ENCODE data around the gene PLEKHG7.
"Not testable (repeated sequence)": the region's sequence is repeated elsewhere in the genome, so short reads cannot be mapped to it uniquely, and the experiment has no call there.

The PLEKHG7 gene, protein sequence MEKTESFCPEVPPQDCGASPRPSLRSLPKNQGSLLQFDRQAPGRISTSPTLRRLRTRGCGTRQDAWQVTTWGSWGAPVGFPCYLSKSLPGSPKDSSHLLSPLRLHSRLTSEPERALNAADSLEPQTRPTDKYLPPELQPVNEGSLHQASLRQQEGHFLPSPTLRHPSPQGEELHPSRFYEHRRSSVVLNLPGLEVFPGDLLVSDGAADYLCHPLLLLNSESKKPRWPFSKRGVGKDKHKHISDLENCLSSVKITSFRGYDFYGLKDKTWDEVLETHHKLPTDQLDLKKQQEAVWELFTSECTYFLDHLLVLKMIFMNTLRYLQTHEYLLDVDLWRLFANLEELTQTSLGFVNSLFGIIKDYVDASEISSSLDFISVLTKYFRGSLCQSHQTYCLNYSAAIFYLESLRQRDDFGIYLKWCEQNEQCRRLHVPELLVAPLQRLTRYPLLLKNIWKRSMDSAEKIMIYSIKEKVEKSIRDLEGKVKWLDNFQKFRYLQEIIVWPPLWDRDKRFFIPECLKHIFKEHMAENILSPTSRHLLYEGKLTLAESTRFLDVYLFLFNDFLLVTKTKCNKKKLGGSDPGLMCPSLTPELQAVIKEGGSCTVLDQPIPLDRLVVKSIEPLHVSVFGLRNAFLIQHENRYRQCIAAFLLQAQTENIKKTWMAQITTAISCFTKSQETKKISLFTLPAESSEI

DNA sequence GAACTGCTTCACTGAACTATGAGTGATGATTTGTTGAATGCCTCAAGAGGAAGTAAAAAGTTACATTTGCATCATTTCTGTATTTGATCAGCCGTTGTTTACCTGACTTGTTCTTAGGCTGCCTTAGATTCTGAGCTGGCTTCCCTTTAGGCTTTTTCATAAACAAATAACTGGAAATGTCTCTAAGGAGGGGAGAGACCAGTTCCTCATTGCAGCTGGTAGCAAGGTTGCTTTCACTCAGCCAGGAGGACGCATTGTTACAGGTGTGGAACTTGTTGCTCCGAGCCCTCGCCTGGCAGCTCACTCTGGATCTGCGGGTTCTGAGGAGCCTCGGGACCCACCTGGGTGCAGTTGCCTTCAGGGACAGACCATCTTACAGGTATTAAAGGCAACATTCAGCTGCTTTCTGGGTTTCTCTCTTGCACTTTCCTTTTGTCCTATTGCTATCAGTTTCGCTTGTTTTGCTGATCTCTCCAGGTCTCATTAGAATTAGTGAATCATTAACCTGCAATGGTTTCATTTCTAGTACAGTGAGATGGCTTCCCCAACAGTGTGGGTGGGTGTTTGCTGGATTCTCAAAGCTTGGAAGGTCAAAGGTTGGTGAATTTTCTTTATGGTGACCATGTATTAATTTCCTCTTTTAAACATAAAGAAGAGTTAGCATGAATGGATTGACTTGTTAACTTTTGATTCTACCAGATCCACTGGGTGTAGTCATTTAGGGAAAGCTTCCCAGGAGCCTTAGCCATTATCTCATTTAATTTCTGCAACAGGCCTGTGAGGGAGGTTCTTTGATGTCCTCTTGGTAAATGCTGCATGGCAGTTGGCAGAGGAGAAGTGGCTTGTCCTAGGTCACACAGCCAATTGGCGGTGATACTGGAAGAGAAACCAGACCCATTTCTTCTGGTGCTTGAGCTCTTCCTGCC, at the start of gene PLEKHG7:
PLEKHG7 (plus strand) TSS at position 236 of the 926 bp plus-strand sequence. CDS start 3,643 bp downstream, outside the sequence.
- no peak for DNase-seq (ENCODE audit: low read depth in 2 of 2)

- not testable (repeated sequence) for DNase-seq (ENCODE audit: low read depth in 2 of 2)
Observed at GRCh38 chr12:92654256-92654655, 48.5 kb upstream of the PLEKHG7 start.

DNA sequence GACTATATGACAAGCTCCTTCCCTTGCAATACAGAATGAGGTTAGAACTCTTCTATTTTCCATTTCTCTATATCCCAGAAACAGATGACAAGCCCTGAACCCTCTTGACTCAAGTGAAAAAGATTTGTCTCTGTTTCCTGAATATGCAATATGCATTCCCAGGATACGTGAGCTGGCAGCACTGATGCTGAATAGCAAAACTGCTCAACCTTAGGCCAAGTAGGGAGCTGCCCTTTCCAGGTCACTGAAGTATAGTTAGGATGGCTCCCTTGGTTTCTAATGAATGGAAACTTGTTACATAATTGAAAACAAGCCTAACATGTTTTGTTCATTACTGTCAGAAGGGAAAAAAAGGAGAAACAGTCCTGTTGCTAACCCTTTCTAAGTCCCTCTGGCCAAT, 47.9 kb upstream of the PLEKHG7 start:
- no peak for DNase-seq (ENCODE audit: low read depth in 2 of 2)

GRCh38 chr12:92656911-92657310, 45.9 kb upstream of the PLEKHG7 start:
- no peak for DNase-seq (ENCODE audit: low read depth in 2 of 2)

GRCh38 chr12:92657770-92658169, 45.0 kb upstream of the PLEKHG7 start:
- no peak for DNase-seq (ENCODE audit: low read depth in 2 of 2)

DNA sequence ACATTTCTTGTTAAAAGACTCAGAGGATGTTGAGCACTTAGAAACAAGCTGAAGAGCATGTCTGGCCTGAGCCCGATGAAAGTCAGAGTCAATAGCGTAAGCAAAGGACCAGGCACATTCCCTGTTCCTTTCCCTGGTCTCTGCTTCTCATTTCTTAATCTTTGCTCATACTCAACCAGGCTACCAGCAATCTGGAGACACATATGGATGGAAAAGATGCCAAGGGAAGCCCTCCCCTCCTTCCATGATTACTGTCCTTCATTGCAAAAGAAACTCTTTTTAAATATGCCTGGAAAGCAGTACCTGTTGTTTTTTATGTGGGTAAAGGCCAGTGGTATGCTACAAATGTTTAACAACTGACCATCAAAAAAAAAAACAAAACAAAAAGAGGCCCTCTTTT, 44.2 kb upstream of the PLEKHG7 start:
- DNase-seq (ENCODE audit: low read depth in 2 of 2), result no peak

GRCh38 chr12:92661269-92661668, 41.5 kb upstream of the PLEKHG7 start:
- no peak for DNase-seq (ENCODE audit: low read depth in 2 of 2)

DNA sequence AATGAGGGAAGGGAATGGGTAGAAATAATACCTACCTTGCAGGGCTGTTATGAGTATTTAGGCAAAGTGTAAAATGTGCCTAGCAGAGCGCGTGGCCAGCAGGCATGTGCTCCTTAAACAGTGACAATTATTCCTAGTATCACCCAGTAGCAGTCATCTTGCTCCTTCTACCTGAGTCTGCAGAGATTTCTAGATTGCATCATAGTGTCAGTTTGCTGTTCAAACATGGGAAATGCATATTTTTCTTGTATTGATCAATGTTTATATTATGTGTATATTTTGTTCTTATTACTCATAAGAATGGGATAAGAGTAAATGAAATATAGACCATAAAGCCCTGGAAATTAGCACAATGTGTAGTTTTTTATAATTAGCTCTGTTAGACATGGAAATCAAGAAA, 37.3 kb upstream of the PLEKHG7 start:
- DNase-seq (ENCODE audit: low read depth in 2 of 2), result no peak

GRCh38 chr12:92668739-92669138, 34.0 kb upstream of the PLEKHG7 start:
- DNase-seq (ENCODE audit: low read depth in 2 of 2), result no peak

DNA sequence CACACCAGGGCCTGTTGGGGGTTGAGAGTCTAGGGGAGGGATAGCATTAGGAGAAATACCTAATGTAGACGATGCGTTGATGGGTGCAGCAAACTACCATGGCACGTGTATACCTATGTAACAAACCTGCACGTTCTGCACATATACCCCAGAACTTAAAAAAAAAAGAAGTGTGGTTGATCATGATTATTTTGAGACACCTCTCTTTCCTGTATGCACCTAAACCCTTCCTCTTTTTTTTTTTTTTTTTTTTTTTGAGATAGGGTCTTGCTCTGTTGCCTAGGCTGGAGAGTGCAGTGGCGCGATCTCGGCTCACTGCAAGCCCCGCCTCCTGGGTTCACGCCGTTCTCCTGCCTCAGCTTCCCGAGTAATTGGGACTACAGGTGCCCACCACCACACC, 31.3 kb upstream of the PLEKHG7 start:
- DNase-seq (ENCODE audit: low read depth in 2 of 2), result not testable (repeated sequence)

- no peak for DNase-seq (ENCODE audit: low read depth in 2 of 2)
Observed at GRCh38 chr12:92673756-92674155, 29.0 kb upstream of the PLEKHG7 start.

GRCh38 chr12:92674500-92674899, 28.3 kb upstream of the PLEKHG7 start:
- no peak for DNase-seq (ENCODE audit: low read depth in 2 of 2)

GRCh38 chr12:92675092-92675865, 27.5 kb upstream of the PLEKHG7 start:
- DNase-seq (ENCODE audit: low read depth in 2 of 2), result no peak

DNA sequence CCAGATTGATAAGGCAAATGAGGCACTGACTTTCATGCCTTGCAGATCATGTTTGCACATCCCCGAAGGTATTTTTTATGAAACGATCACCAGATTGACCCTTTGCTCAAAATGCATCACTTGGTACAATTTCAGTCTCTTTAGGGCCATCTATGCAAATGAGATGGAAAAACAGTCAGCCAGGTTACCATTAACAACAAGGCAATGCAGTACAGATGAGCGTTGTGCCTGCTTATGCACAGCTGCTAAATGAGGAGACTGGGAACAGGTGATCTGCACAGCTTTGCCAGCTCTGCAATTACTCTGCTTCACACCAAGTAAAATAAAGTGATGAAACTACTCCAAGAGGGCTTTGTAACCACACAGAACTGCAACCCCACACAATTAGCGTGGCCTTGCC, 26.1 kb upstream of the PLEKHG7 start:
- DNase-seq (ENCODE audit: low read depth in 2 of 2), result no peak

- no peak for DNase-seq (ENCODE audit: low read depth in 2 of 2)
Observed at GRCh38 chr12:92690601-92691000, 12.2 kb upstream of the PLEKHG7 start.

DNA sequence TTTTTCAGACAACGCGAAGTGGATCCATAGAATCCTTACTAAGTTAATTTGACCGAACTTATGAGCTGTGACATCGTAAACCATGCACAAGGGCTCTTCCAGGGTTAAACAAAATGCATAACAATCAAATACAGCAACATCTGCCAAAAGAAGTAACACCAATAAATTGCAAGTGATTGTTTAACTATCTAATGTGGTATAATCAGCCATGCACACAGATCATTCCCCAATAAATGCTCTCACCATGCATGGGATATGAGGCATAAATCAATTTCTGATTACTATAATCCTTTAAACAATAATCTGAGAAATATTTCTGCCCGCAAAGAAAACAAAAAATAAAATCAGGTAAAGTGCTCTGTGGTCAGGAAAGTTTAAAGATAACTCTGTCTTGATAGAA, 7.7 kb upstream of the PLEKHG7 start:
- DNase-seq (ENCODE audit: low read depth in 2 of 2), result no peak

GRCh38 chr12:92695577-92695976, 7.2 kb upstream of the PLEKHG7 start:
- no peak for DNase-seq (ENCODE audit: low read depth in 2 of 2)

- no peak for DNase-seq (ENCODE audit: low read depth in 2 of 2)
Observed at GRCh38 chr12:92696216-92696615, 6.6 kb upstream of the PLEKHG7 start.

DNA sequence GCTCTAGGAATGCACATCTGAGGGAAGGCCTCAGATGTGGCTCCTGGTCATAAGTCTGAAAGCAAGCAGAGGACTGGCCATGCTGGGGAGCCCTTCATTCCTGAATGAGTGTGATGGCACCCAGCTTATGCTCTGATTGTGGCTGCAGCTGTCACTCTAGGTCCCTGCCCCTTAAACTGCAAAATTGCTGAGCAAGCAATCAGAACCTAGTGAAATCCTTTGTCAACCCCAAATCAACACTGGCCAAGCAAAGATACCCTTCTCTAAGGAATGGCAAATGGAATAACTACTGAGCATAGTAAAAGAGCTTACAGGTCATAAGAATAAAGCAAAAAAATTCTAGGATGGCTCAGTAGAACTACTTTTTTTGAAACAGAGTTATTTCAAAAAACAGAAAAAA, 4.3 kb upstream of the PLEKHG7 start:
- DNase-seq (ENCODE audit: low read depth in 2 of 2), result no peak

DNA sequence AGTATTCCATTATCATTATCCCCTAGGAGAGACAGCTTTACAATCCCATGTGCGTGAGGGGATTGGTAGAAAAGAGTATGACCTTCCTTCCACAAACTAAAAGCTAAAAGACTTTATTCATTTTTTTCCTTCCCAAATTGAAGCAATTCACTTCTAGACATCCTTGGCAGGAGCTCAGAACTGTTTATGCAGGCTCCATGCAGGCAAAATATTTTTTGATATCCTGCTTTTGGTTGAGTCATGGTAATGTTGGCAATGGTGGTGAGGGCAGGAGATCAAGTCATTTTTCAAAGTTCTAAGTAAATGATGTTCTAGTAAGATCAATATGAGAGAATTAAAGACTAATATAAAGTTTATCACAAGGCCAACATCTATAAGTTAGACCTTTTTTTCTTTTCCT, 1.3 kb upstream of the PLEKHG7 start:
- no peak for DNase-seq (ENCODE audit: low read depth in 2 of 2)

- DNase-seq (ENCODE audit: low read depth in 2 of 2), result no peak
Observed at GRCh38 chr12:92703786-92704185, 997 bp downstream of the PLEKHG7 start.

Data from stimulated activated CD8-positive, alpha-beta memory T cell treated with anti-CD3 and anti-CD28 coated beads, Interleukin-7, amount 100 ng/mL, for 4 hours (primary cell).